T-cell (primary cell): ENCODE measurements around the gene GPAT3. TPM values are rescaled to one million over a fixed set of nuclear protein-coding genes. Genes with fewer than 3 reads are reported as not detected.

ENCODE experiments used
- ATAC-seq, 4 experiments: fragments of 200-7000 bp in 3 of 4; fragments of 150-1000 bp in 1 of 4; cut with Tn5 transposase; replicated peaks in 1 of 4; 1 replicate in 3 of 4; 2 replicates in 1 of 4; pipeline ENCODE4 v1.10.0; 2021; ENCODE audit warnings: moderate library complexity in 3 of 4, mild to moderate bottlenecking in 2 of 4, moderate number of reproducible peaks in 1 of 4
- CTCF ChIA-PET, 2 donors: fragments of 300-600 bp; sonication (Branson Sonifier 250); formaldehyde crosslinking; loops; one replicate each; lab custom pipeline; 2022; ENCODE audit warnings: antibody characterized with exemption in 2 of 2; lab: Charles Lee
- POLR2A ChIA-PET, 2 donors: fragments of 300-600 bp; sonication (Branson Sonifier 250); formaldehyde crosslinking; loops; one replicate each; lab custom pipeline; 2022; ENCODE audit warnings: antibody characterized with exemption in 2 of 2; lab: Charles Lee
- DNase-seq, 35 experiments: peaks; one replicate each; pipeline versions ENCODE4 v3.0.0 to v3.0.0-alpha.2; 2013 to 2023
- H3K27ac ChIP-seq: one replicate; pipeline ENCODE4 v1.5.1; 2013; ENCODE audit warnings: low read length
- H3K27me3 ChIP-seq, 2 experiments: replicated peaks in 1 of 2; 1 replicate in 1 of 2; 2 replicates in 1 of 2; pipeline versions ENCODE4 v1.6.1 to v1.7.0; 2013; ENCODE audit warnings: low read length in 1 of 2, mixed read lengths in 1 of 2; ENCODE audit not compliant: control insufficient read depth in 2 of 2, insufficient read depth in 2 of 2; ENCODE audit errors: extremely low read depth in 1 of 2
- H3K36me3 ChIP-seq, 2 donors: 1 replicate in 1 of 2; 2 replicates in 1 of 2; pipeline versions ENCODE4 v1.6.1 to v1.7.0; 2013; ENCODE audit warnings: low read length in 1 of 2; ENCODE audit not compliant: control insufficient read depth in 2 of 2, insufficient read depth in 1 of 2; ENCODE audit errors: extremely low read depth in 1 of 2
- H3K4me1 ChIP-seq, 2 experiments: 1 replicate in 1 of 2; 2 replicates in 1 of 2; pipeline versions ENCODE4 v1.6.1 to v1.7.0; 2013; ENCODE audit warnings: low read length in 2 of 2, mixed read lengths in 1 of 2; ENCODE audit not compliant: insufficient read depth in 2 of 2, control insufficient read depth in 1 of 2; ENCODE audit errors: extremely low read depth in 1 of 2
- H3K4me3 ChIP-seq, 2 donors: 1 replicate in 1 of 2; 2 replicates in 1 of 2; pipeline versions ENCODE4 v1.5.1 to v1.7.0; 2013; ENCODE audit warnings: mild to moderate bottlenecking in 2 of 2, low read length in 1 of 2, moderate library complexity in 1 of 2; ENCODE audit not compliant: control insufficient read depth in 1 of 2; ENCODE audit errors: extremely low read depth in 1 of 2
- H3K9me3 ChIP-seq: 2 replicates; pipeline ENCODE4 v1.7.0; 2013
- H3K27ac Mint-ChIP-seq, 2 donors: one replicate each; pipeline ENCODE4 v1.8.0; 2020 to 2021; ENCODE audit warnings: mild to moderate bottlenecking in 2 of 2, mixed read lengths in 2 of 2
- H3K27me3 Mint-ChIP-seq, 2 donors: one replicate each; pipeline ENCODE4 v1.8.0; 2021 to 2022; ENCODE audit warnings: mixed read lengths in 2 of 2
- H3K36me3 Mint-ChIP-seq: one replicate; pipeline ENCODE4 v1.8.0; 2021; ENCODE audit warnings: mixed read lengths
- H3K4me1 Mint-ChIP-seq, 3 donors: one replicate each; pipeline ENCODE4 v1.8.0; 2020 to 2022; ENCODE audit warnings: mixed read lengths in 3 of 3, mild to moderate bottlenecking in 1 of 3
- H3K4me3 Mint-ChIP-seq, 3 donors: one replicate each; pipeline ENCODE4 v1.8.0; 2020 to 2022; ENCODE audit warnings: mild to moderate bottlenecking in 3 of 3, mixed read lengths in 3 of 3, moderate library complexity in 3 of 3
- H3K9me3 Mint-ChIP-seq, 3 donors: one replicate each; pipeline ENCODE4 v1.8.0; 2020 to 2022; ENCODE audit warnings: mixed read lengths in 3 of 3
- WGBS: methylation state at CpG from one replicate; pipeline ENCODE4 v1.1.5; 2013; ENCODE audit warnings: missing lambda C conversion rate; ENCODE audit not compliant: insufficient coverage; 5-methylcytosine and 5-hydroxymethylcytosine counted together
- total RNA-seq, 35 experiments: library from RNA in 6 of 35; stranded (reverse) in 6 of 35; fragments of 120-200 nt in 1 of 35; gene quantifications; one replicate each; pipeline versions ENCODE4 v1.2.1 to v1.2.4 and lab custom pipeline; 2013 to 2026

The GPAT3 gene
- total RNA-seq, 5 donors from 2014 or later (not counting 1 experiment from before 2014, with no cell fraction given), result 2.7 to 8.3 (median 6.1) TPM

DNA sequence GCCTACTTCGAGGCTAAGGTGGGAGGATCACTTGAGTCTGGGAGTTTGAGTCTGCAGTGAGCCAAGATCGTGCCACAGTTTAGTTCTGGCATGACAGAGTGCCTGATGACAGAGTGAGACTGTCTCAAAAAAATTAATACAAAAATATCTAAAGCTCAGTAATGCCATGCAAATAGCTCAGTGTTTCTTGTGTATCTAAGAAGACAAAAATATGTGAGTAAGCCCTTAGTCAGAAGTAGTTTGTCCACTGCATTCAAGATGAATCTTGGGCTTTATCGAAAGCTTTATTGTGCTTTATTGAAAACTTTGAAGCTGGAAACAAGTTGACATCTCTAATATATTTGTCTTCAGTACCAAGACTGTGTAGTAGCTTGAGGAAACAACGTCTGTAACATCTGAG lies 115.9 kb downstream of the GPAT3 start:
- Histone ChIP-seq H3K27ac (no peak overlapping the region), H3K27me3 (peaks cover 0 to 9% of the 10 kb centered on the region in 2 experiments), H3K9me3 (no peaks in the 10 kb centered on the region), H3K4me1 (no peaks in the 10 kb centered on the region), H3K36me3 (no peaks in the 10 kb centered on the region), H3K4me3 (no peak overlapping the region)
- no CpG with 5 or more reads among the region's 4 CpGs for WGBS
- ChIA-PET CTCF (interaction anchor here in 1 of 2 donors (1.3 kb wide), 1 partner anchor 19 kb away, joined by 3 read pairs; no protein-coding TSS in a partner anchor), POLR2A (no interaction called here)
- H3K9me3 Mint-ChIP-seq, result no peaks in the 10 kb centered on the region
- H3K27ac Mint-ChIP-seq, result no peak overlapping the region
- ATAC-seq, result no peak
- no peaks in the 10 kb centered on the region for H3K4me1 Mint-ChIP-seq
- no peak overlapping the region for H3K4me3 Mint-ChIP-seq
- no peaks in the 10 kb centered on the region for H3K36me3 Mint-ChIP-seq
- DNase-seq, result no peak
- H3K27me3 Mint-ChIP-seq, result peaks cover 4 to 7% of the 10 kb centered on the region in 2 donors

Other genes starting within 250 kb of the GPAT3 start
- 1 to 10 TPM; 4.5 to 7.2 (median 6.1) TPM for gene HPSE, start 201.3 kb upstream of the GPAT3 start, total RNA-seq
- 10 to 100 TPM; 30.6 to 36.3 (median 34.9) TPM for gene HELQ, start 80.3 kb upstream of the GPAT3 start, total RNA-seq
- gene MRPS18C, start 80.0 kb upstream of the GPAT3 start, total RNA-seq, result 10 to 100 TPM; 11.1 to 36.2 (median 32.9) TPM
- 10 to 100 TPM; 18.8 to 41.7 (median 28.6) TPM for gene ABRAXAS1, start 51.0 kb upstream of the GPAT3 start, total RNA-seq